Measurements from ENCODE around the gene FRRS1L.

GRCh38 chr9:109156708-109157107 lies 10.3 kb downstream of the FRRS1L start:
- TF ChIP-seq POLR2A (IDR thresholded peaks at IDR 0.05; ENCODE audit: low read depth, low read length) (no peak), CHD1 (IDR thresholded peaks at IDR 0.05; ENCODE audit: low read depth, low read length) (no peak), CTCF (conservative IDR thresholded peaks at IDR 0.05; ENCODE audit: low read depth, low read length) (no peak), MAZ (IDR thresholded peaks at IDR 0.05; ENCODE audit: borderline replicate concordance, low read depth, low read length) (no peak), NFE2L2 (IDR thresholded peaks at IDR 0.05; ENCODE audit: low read depth, low read length) (no peak), USF2 (IDR thresholded peaks at IDR 0.05; ENCODE audit: low read depth, low read length) (no peak)

All from IMR-90 (cell line).